SK-N-SH treated with all-trans-retinoic acid at 6 μM for 48 hours (cell line): Measurements from ENCODE around the gene TCN1.
A peak's percentile ranks its signal among the peaks of the same experiment; 100 is the strongest.
"Not testable (repeated sequence)": the region's sequence is repeated elsewhere in the genome, so short reads cannot be mapped to it uniquely, and the experiment has no call there.

Experiments used
- ATAC-seq: fragments of 200-7000 bp; cut with Tn5 transposase; 3 replicates; pipeline ENCODE4 v1.9.1; 2020; ENCODE audit warnings: mild to moderate bottlenecking, moderate library complexity
- BACH2 ChIP-seq: fragments of 250-450 bp; sonication (Bioruptor Pico); IDR thresholded peaks from 2 replicates; pipeline ENCODE4 v1.9.0; 2021; ENCODE audit warnings: mild to moderate bottlenecking, borderline replicate concordance
- CSDC2 ChIP-seq: fragments of 250-450 bp; sonication (Bioruptor Pico); IDR thresholded peaks from 2 replicates; pipeline ENCODE4 v1.5.0; 2020; ENCODE audit warnings: mild to moderate bottlenecking, moderate library complexity
- ESRRG ChIP-seq: fragments of 250-450 bp; sonication (Bioruptor Pico); IDR thresholded peaks from 2 replicates; pipeline ENCODE4 v1.6.1; 2021; ENCODE audit warnings: mild to moderate bottlenecking
- ISL1 ChIP-seq: fragments of 250-450 bp; sonication (Bioruptor Pico); IDR thresholded peaks from 2 replicates; pipeline ENCODE4 v2.1.2; 2022; ENCODE audit warnings: mild to moderate bottlenecking, moderate library complexity
- OSR1 ChIP-seq: fragments of 250-450 bp; sonication (Bioruptor Pico); IDR thresholded peaks from 2 replicates; pipeline ENCODE4 v1.8.0; 2022; ENCODE audit warnings: moderate library complexity, mild to moderate bottlenecking, inconsistent platforms
- PPARA ChIP-seq: fragments of 250-450 bp; sonication (Bioruptor Pico); IDR thresholded peaks from 2 replicates; pipeline ENCODE4 v1.5.0; 2020; ENCODE audit warnings: mild to moderate bottlenecking, borderline replicate concordance
- RARB ChIP-seq: fragments of 250-450 bp; sonication (Bioruptor Pico); IDR thresholded peaks from 2 replicates; pipeline ENCODE4 v1.8.0; 2021; ENCODE audit warnings: mild to moderate bottlenecking, moderate library complexity
- SNAI2 ChIP-seq: fragments of 250-450 bp; sonication (Bioruptor Pico); IDR thresholded peaks from 2 replicates; pipeline ENCODE4 v1.5.0; 2020; ENCODE audit warnings: mild to moderate bottlenecking, moderate library complexity
- TCF4 ChIP-seq: fragments of 250-450 bp; sonication (Bioruptor Pico); IDR thresholded peaks from 2 replicates; pipeline ENCODE4 v1.8.0; 2021; ENCODE audit warnings: mild to moderate bottlenecking, moderate library complexity, borderline replicate concordance
- TOX ChIP-seq: fragments of 250-450 bp; sonication (Bioruptor Pico); IDR thresholded peaks from 2 replicates; pipeline ENCODE4 v1.8.0; 2021; ENCODE audit warnings: mild to moderate bottlenecking, moderate library complexity, borderline replicate concordance
- ZC3H10 ChIP-seq: fragments of 250-450 bp; sonication (Bioruptor Pico); IDR thresholded peaks from 2 replicates; pipeline ENCODE4 v1.5.1; 2021; ENCODE audit warnings: mild to moderate bottlenecking, moderate library complexity
- ZFP30 ChIP-seq: fragments of 450-650 bp; formaldehyde crosslinking; IDR thresholded peaks from 2 replicates; pipeline ENCODE4 v1.5.0; 2022; ENCODE audit warnings: mild to moderate bottlenecking, moderate library complexity
- ZNF565 ChIP-seq: fragments of 450-650 bp; formaldehyde crosslinking; conservative IDR thresholded peaks from 2 replicates; pipeline ENCODE4 v1.5.0; 2020; ENCODE audit warnings: low read depth, mild to moderate bottlenecking, moderate library complexity
- TF ChIP-seq, protein P1 (sequence below): fragments of 250-450 bp; sonication (Bioruptor Pico); IDR thresholded peaks from 2 replicates; pipeline ENCODE4 v1.5.1; 2020; ENCODE audit warnings: low read depth, mild to moderate bottlenecking, moderate library complexity
- TF ChIP-seq, protein P2 (sequence below): fragments of 250-450 bp; sonication (Bioruptor Pico); IDR thresholded peaks from 2 replicates; pipeline ENCODE4 v1.8.0; 2021; ENCODE audit warnings: low read depth, mild to moderate bottlenecking, moderate library complexity, borderline replicate concordance
- TF ChIP-seq, protein P3 (sequence below): fragments of 250-450 bp; sonication (Bioruptor Pico); IDR thresholded peaks from 2 replicates; pipeline ENCODE4 v1.5.0; 2020; ENCODE audit warnings: mild to moderate bottlenecking, moderate library complexity
- TF ChIP-seq, protein P4 (sequence below): fragments of 250-450 bp; sonication (Bioruptor Pico); IDR thresholded peaks from 2 replicates; pipeline ENCODE4 v1.8.0; 2020; ENCODE audit warnings: mild to moderate bottlenecking, moderate library complexity, borderline replicate concordance

The TCN1 gene, protein sequence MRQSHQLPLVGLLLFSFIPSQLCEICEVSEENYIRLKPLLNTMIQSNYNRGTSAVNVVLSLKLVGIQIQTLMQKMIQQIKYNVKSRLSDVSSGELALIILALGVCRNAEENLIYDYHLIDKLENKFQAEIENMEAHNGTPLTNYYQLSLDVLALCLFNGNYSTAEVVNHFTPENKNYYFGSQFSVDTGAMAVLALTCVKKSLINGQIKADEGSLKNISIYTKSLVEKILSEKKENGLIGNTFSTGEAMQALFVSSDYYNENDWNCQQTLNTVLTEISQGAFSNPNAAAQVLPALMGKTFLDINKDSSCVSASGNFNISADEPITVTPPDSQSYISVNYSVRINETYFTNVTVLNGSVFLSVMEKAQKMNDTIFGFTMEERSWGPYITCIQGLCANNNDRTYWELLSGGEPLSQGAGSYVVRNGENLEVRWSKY

DNA sequence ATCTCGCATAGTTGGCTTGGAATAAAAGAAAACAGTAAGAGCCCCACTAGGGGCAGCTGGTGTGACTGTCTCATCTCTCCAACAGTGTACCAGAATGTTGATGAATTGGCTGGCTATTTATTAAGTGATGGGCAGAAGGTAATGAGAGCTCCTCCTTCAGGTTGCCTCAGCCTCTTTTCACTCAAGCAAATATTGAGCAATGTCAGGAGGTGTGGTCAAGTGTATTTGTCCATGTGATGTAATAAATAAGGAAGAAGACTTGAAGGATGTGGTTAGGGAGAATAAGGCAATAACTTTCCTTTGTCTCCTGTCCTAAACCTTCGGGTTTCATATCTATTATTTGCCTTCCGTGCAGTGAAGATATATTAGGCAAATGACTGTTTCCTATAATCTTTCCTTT lies at the start of gene TCN1:
Gene TCN1 (minus strand): TSS at position 91 of the 400 bp plus-strand sequence. CDS start 17 bp downstream, at position 74.
- TF ChIP-seq BACH2 (CRISPR knock-in tag) (no peak), SNAI2 (CRISPR knock-in tag) (no peak)
- ATAC-seq: no peak

DNA sequence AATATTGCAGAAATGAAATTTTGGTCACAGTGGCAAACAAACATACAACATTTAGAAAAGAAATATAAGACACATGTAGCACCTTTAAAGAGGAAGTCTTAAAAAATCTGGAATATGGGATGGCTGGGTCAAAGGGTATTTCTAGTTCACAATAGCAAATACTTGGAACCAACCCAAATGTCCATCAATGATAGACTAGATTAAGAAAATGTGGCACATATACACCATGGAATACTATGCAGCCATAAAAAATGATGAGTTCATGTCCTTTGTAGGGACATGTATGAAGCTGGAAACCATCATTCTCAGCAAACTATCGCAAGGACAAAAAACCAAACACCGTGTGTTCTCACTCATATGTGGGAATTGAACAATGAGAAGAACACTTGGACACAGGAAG lies 37.3 kb upstream of the TCN1 start:
- not testable (repeated sequence) for ATAC-seq

DNA sequence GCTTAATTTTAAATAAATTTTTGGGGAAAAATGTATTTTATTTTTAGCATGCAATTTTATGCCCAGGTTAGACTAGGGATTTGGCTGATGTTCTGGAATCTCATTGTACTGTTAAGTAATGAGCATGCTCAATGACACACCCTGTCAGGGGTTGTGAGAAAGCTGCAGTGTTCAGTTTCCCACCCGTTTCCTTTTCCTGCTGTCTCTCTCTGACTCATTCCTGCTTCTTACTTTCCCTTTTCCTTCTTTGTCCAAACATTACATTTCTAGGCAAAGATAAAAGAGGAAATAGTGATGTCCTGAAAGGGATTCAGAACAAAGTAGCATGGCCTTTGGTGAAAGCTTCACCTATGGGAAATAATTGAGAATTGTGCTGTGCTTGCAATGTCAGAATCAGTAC lies 35.0 kb upstream of the TCN1 start:
- 0 out of 3 replicates have a peak, but pooled peaks have one; percentile 37 for ATAC-seq
- TF ChIP-seq, protein P1, sequence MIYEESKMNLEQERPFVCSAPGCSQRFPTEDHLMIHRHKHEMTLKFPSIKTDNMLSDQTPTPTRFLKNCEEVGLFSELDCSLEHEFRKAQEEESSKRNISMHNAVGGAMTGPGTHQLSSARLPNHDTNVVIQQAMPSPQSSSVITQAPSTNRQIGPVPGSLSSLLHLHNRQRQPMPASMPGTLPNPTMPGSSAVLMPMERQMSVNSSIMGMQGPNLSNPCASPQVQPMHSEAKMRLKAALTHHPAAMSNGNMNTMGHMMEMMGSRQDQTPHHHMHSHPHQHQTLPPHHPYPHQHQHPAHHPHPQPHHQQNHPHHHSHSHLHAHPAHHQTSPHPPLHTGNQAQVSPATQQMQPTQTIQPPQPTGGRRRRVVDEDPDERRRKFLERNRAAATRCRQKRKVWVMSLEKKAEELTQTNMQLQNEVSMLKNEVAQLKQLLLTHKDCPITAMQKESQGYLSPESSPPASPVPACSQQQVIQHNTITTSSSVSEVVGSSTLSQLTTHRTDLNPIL: no peak
- TF ChIP-seq PPARA (CRISPR knock-in tag) (no peak), RARB (no peak), CSDC2 (CRISPR knock-in tag) (no peak), ISL1 (CRISPR knock-in tag) (no peak), ZFP30 (CRISPR knock-in tag) (no peak), ESRRG (CRISPR knock-in tag) (no peak), ZC3H10 (no peak), OSR1 (CRISPR knock-in tag) (no peak)
- TF ChIP-seq, protein P2, sequence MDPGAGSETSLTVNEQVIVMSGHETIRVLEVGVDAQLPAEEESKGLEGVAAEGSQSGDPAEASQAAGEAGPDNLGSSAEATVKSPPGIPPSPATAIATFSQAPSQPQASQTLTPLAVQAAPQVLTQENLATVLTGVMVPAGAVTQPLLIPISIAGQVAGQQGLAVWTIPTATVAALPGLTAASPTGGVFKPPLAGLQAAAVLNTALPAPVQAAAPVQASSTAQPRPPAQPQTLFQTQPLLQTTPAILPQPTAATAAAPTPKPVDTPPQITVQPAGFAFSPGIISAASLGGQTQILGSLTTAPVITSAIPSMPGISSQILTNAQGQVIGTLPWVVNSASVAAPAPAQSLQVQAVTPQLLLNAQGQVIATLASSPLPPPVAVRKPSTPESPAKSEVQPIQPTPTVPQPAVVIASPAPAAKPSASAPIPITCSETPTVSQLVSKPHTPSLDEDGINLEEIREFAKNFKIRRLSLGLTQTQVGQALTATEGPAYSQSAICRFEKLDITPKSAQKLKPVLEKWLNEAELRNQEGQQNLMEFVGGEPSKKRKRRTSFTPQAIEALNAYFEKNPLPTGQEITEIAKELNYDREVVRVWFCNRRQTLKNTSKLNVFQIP: no peak
- TF ChIP-seq, protein P3, sequence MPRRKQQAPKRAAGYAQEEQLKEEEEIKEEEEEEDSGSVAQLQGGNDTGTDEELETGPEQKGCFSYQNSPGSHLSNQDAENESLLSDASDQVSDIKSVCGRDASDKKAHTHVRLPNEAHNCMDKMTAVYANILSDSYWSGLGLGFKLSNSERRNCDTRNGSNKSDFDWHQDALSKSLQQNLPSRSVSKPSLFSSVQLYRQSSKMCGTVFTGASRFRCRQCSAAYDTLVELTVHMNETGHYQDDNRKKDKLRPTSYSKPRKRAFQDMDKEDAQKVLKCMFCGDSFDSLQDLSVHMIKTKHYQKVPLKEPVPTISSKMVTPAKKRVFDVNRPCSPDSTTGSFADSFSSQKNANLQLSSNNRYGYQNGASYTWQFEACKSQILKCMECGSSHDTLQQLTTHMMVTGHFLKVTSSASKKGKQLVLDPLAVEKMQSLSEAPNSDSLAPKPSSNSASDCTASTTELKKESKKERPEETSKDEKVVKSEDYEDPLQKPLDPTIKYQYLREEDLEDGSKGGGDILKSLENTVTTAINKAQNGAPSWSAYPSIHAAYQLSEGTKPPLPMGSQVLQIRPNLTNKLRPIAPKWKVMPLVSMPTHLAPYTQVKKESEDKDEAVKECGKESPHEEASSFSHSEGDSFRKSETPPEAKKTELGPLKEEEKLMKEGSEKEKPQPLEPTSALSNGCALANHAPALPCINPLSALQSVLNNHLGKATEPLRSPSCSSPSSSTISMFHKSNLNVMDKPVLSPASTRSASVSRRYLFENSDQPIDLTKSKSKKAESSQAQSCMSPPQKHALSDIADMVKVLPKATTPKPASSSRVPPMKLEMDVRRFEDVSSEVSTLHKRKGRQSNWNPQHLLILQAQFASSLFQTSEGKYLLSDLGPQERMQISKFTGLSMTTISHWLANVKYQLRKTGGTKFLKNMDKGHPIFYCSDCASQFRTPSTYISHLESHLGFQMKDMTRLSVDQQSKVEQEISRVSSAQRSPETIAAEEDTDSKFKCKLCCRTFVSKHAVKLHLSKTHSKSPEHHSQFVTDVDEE: no peak

DNA sequence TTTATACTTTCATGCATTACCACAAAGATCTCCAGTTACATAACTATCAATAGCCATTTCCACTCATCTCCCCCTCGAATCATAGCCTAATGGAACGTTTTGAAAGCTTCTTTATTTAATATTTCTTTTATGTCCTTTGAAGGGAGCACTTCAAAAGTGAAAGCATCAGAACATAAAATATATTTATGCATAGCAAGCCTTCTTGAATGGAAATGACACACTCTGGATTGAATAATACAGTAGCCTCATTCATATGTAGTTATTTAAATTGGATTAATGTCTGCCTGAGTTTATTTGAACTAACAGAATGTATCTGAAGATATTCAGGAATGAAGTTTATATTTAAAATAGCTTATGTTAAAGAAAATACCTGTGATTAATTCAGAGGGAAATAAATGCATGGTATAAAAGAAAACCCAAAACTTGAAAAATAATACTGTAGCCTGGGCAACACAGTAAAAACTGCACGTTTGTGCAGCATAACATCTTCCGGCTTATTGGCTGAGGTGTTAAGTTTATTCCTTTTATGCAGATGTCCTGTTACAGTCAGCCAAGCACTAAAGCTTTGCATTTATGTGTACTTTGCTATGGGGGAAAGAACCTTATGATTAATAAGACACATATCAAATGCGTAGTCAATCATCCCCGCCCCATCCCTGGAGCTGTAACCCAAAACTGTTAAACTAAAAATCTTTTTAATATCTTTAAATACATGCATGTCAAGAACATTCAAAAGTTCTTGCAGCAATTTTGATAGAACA lies 34.3 kb upstream of the TCN1 start:
- ATAC-seq: no peak
- no peak for TF ChIP-seq ZNF565 (CRISPR knock-in tag)
- TF ChIP-seq, protein P2: no peak
- TF ChIP-seq, protein P4, sequence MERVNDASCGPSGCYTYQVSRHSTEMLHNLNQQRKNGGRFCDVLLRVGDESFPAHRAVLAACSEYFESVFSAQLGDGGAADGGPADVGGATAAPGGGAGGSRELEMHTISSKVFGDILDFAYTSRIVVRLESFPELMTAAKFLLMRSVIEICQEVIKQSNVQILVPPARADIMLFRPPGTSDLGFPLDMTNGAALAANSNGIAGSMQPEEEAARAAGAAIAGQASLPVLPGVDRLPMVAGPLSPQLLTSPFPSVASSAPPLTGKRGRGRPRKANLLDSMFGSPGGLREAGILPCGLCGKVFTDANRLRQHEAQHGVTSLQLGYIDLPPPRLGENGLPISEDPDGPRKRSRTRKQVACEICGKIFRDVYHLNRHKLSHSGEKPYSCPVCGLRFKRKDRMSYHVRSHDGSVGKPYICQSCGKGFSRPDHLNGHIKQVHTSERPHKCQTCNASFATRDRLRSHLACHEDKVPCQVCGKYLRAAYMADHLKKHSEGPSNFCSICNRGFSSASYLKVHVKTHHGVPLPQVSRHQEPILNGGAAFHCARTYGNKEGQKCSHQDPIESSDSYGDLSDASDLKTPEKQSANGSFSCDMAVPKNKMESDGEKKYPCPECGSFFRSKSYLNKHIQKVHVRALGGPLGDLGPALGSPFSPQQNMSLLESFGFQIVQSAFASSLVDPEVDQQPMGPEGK: no peak
- no peak for TF ChIP-seq TOX
- TF ChIP-seq ZC3H10: no peak
- TF ChIP-seq, protein P3: no peak
- no peak for TF ChIP-seq ZFP30 (CRISPR knock-in tag)
- TF ChIP-seq, protein P1: no peak
- TF ChIP-seq TCF4: no peak
- no peak for TF ChIP-seq ESRRG (CRISPR knock-in tag)
